Neural progenitor cell (in vitro differentiated cells): Measurements from ENCODE around the gene RBM15.

Source experiments
- CTCF ChIP-seq: fragments of 200-600 bp; sonication (generic); IDR thresholded peaks from 2 replicates; pipeline ENCODE4 v1.5.1; 2017; ENCODE audit warnings: antibody characterized with exemption, mild to moderate bottlenecking
- EZH2 ChIP-seq: fragments of 200-600 bp; sonication (generic); IDR thresholded peaks from 2 replicates; pipeline ENCODE4 v1.6.1; 2017; ENCODE audit warnings: antibody characterized with exemption, mild to moderate bottlenecking, moderate library complexity

DNA sequence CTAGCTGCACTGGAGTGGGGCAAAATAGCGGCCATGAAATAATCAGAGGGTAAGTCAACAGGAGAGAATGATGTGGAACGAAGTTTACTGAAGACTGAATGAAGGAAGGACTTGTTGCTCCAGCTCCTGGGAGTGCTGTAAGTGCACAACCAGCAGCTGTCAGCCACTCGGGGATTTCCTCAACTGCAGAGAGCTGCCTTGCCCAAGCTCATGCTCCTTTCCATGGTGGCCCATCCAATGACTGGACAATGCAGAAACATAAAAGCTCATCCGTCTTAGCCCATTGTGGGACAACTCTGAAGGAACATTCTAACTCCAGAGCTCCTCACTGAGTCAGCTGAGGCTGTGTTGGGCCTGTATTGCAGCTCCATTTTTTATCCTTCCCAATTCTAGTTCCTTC lies 21.1 kb upstream of the RBM15 start:
- TF ChIP-seq EZH2 (no peak), CTCF (no peak)
